Naive thymus-derived CD8-positive, alpha-beta T cell (primary cell): ENCODE results near the gene GCGR. TPM values are rescaled to one million over a fixed set of nuclear protein-coding genes. Genes with fewer than 3 reads are reported as not detected.

Experiments used
- ATAC-seq, 2 donors: fragments of 150-1000 bp; cut with Tn5 transposase in 1 of 2; sonication (Bioruptor Pico), chemical (Tn5 transposase) in 1 of 2; 1 replicate in 1 of 2; 2 replicates in 1 of 2; pipeline ENCODE4 v1.10.0; 2021; ENCODE audit warnings: mild to moderate bottlenecking in 2 of 2, moderate library complexity in 2 of 2
- POLR2A ChIA-PET: fragments of 350-600 bp; sonication (Branson Sonifier 250); formaldehyde crosslinking; loops from one replicate; lab custom pipeline; 2021; ENCODE audit warnings: antibody characterized with exemption; lab: Charles Lee
- DNase-seq, 10 donors: peaks; one replicate each; pipeline versions ENCODE4 v3.0.0 to v3.0.0-alpha.2; 2020 to 2022
- H3K27ac Mint-ChIP-seq, 10 donors: one replicate each; pipeline ENCODE4 v1.8.0; 2020 to 2022; ENCODE audit warnings: mild to moderate bottlenecking in 10 of 10, mixed read lengths in 10 of 10, moderate library complexity in 4 of 10, inconsistent platforms in 1 of 10
- H3K27me3 Mint-ChIP-seq, 5 donors: one replicate each; pipeline ENCODE4 v1.8.0; 2021 to 2022; ENCODE audit warnings: mixed read lengths in 5 of 5
- H3K36me3 Mint-ChIP-seq, 3 donors: one replicate each; pipeline ENCODE4 v1.8.0; 2020 to 2022; ENCODE audit warnings: mixed read lengths in 3 of 3, mild to moderate bottlenecking in 2 of 3, inconsistent platforms in 1 of 3
- H3K4me1 Mint-ChIP-seq, 4 donors: one replicate each; pipeline ENCODE4 v1.8.0; 2021 to 2022; ENCODE audit warnings: mixed read lengths in 4 of 4
- H3K4me3 Mint-ChIP-seq, 10 donors: one replicate each; pipeline ENCODE4 v1.8.0; 2020 to 2022; ENCODE audit warnings: mild to moderate bottlenecking in 10 of 10, mixed read lengths in 10 of 10, moderate library complexity in 6 of 10, inconsistent platforms in 1 of 10
- H3K9me3 Mint-ChIP-seq, 9 donors: one replicate each; pipeline ENCODE4 v1.8.0; 2020 to 2022; ENCODE audit warnings: mixed read lengths in 9 of 9, mild to moderate bottlenecking in 3 of 9, inconsistent platforms in 1 of 9, moderate library complexity in 1 of 9
- polyA plus RNA-seq, 3 donors: library from polyadenylated mRNA; unstranded; fragments of 300-500 nt; fragmentation: Illumina TruSeq; gene quantifications; one replicate each; pipeline ENCODE4 v1.2.3, GENCODE V29; 2021
- total RNA-seq, 8 experiments: library from RNA in 2 of 8; stranded (reverse) in 2 of 8; gene quantifications; one replicate each; pipeline ENCODE4 v1.2.3 and lab custom pipeline; 2021 to 2026

GCGR gene
- total and polyA plus RNA-seq, 5 experiments from 2014 or later = not detected

DNA sequence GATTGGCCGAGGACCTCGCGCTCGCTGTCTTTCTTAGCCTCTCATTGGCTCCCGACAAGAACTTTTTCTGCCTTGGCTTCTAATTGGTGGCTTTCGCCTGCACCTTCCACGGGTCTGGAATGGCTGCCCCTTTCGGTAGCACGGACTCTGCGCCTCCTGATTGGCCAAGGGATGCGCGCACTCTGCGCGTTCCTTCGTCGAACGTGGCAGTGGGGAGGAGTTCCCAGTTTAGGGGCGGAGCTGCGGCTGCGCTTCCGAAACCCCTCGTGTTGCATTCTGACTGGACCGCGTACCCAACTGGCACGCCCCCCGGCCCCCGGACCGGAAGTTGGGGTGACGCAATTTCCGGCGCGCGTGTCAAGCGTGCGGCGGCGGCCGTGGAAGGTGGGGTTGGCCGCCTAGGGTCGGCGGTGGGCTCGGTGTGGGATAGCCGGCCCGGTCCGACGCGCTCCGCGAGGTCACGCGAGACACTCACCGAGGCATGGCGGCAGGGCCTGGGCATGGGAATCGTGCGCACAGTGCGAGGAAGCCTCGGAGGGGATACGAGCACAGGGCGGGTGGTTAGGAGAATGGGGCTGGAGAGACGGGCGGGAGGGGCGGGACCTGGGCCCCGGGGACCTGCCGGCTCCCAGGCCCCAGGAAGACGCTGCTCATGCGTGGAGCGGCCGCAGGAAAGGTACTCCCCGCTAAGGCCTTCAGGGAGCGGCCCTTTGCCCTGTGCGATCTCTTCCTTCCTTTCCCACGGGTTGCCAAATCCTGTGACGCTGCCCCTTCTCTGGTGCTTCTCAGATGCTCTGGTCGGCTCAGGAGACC, 57.0 kb downstream of the GCGR start:
- peaks cover 15 to 67% (median 34%) of the 10 kb centered on the region in 4 donors for H3K4me1 Mint-ChIP-seq
- ATAC-seq (peak; percentile 84 to 85), DNase-seq (peak; percentile 98 to 100 (median 99))
- H3K4me3 Mint-ChIP-seq = peak overlapping the region; percentile 81 to 94 (median 92)
- H3K27me3 Mint-ChIP-seq = peaks cover 0 to 3% (median 0%) of the 10 kb centered on the region in 5 donors
- H3K9me3 Mint-ChIP-seq = peaks cover 0 to 3% (median 0%) of the 10 kb centered on the region in 9 donors
- peaks cover 0 to 32% (median 4%) of the 10 kb centered on the region in 3 donors for H3K36me3 Mint-ChIP-seq
- H3K27ac Mint-ChIP-seq = peak overlapping the region; percentile 92 to 98 (median 96)
- POLR2A ChIA-PET = interaction anchor here (0.7 to 2.8 kb wide), 8 partner anchors 10 to 348 kb away, joined by 3 to 45 read pairs (median 4); partner anchors contain the start of genes ACTG1, ALYREF, ANAPC11 and ARHGDIA

DNA sequence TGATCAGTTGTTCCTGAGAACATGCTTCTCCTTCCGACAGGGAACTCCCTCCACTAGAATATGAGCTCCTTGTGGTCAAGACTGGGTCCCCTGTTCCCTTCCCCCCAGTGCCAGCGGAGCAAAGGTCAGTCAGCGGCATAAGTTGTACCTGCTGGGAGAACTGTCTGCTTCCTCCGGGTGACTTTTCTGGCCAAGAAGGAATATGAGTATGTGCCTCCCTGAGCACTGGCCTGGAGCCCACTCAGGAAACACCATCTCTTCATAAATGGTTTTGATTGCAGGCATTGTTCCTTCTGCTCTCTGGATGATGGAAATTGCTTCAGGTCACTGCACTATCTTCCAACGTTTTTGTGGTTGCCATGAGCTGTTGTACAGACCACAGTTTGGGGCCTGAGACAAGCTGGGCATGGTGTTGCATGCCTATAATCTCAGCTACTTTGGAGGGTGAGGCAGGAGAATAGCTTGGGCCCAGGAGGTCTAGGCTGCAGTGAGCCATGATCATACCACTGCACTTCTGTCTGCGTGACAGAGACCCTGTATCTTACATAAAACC, 59.2 kb downstream of the GCGR start:
- ATAC-seq (no peak), DNase-seq (peak in 1 of 10 donors; percentile 53)
- POLR2A ChIA-PET = interaction anchor here (2.8 kb wide), 1 partner anchor 8 kb away, joined by 45 read pairs; the partner anchor contains the start of gene ARHGDIA
- peak overlapping the region; percentile 28 to 95 (median 84) for H3K27ac Mint-ChIP-seq
- peaks cover 0 to 3% (median 0%) of the 10 kb centered on the region in 9 donors for H3K9me3 Mint-ChIP-seq
- peaks cover 0 to 22% (median 4%) of the 10 kb centered on the region in 3 donors for H3K36me3 Mint-ChIP-seq
- H3K4me1 Mint-ChIP-seq = peaks cover 18 to 72% (median 42%) of the 10 kb centered on the region in 4 donors
- H3K27me3 Mint-ChIP-seq = peaks cover 0 to 3% (median 0%) of the 10 kb centered on the region in 5 donors
- H3K4me3 Mint-ChIP-seq = peak overlapping the region; percentile 50 to 85 (median 68)

Other genes with a start within 250 kb of the GCGR start
- 100 to 1,000 TPM in 1 of 2 experiments, 10 to 100 TPM in 1; 91.1 to 101 TPM for gene NPLOC4, start 167.0 kb upstream of the GCGR start, total RNA-seq
- 10 to 100 TPM; 46.3 to 57.8 (median 51.2) TPM for gene NPLOC4, start 167.0 kb upstream of the GCGR start, polyA plus RNA-seq
- under 1 TPM; 0.80 to 0.86 TPM for gene TSPAN10, start 167.0 kb upstream of the GCGR start, total RNA-seq
- 1 to 10 TPM in 2 of 3 donors, under 1 TPM in 1; 0.83 to 4.0 (median 1.6) TPM for gene TSPAN10, start 167.0 kb upstream of the GCGR start, polyA plus RNA-seq
- gene PDE6G, start 147.6 kb upstream of the GCGR start, total RNA-seq = 1 to 10 TPM; 5.8 to 7.8 TPM
- gene PDE6G, start 147.6 kb upstream of the GCGR start, polyA plus RNA-seq = 10 to 100 TPM in 2 of 3 donors, 1 to 10 TPM in 1; 4.6 to 19.6 (median 15.3) TPM
- gene OXLD1, start 137.5 kb upstream of the GCGR start, total RNA-seq = 10 to 100 TPM; 69.4 to 71.7 TPM
- 100 to 1,000 TPM in 1 of 3 donors, 10 to 100 TPM in 2; 67.6 to 110 (median 98.3) TPM for gene OXLD1, start 137.5 kb upstream of the GCGR start, polyA plus RNA-seq
- 10 to 100 TPM; 23.5 to 30.2 TPM for gene CCDC137, start 137.4 kb upstream of the GCGR start, total RNA-seq
- gene CCDC137, start 137.4 kb upstream of the GCGR start, polyA plus RNA-seq = 10 to 100 TPM; 11.0 to 23.9 (median 11.1) TPM
- 10 to 100 TPM; 23.4 to 26.8 TPM for gene ARL16, start 120.4 kb upstream of the GCGR start, total RNA-seq
- 10 to 100 TPM; 26.0 to 39.3 (median 32.9) TPM for gene ARL16, start 120.4 kb upstream of the GCGR start, polyA plus RNA-seq
- 100 to 1,000 TPM; 151 to 154 TPM for gene HGS, start 120.1 kb upstream of the GCGR start, total RNA-seq
- gene HGS, start 120.1 kb upstream of the GCGR start, polyA plus RNA-seq = 10 to 100 TPM; 15.4 to 31.1 (median 21.7) TPM
- 10 to 100 TPM; 23.8 to 25.9 TPM for gene MRPL12, start 100.8 kb upstream of the GCGR start, total RNA-seq
- 10 to 100 TPM; 48.0 to 60.2 (median 48.0) TPM for gene MRPL12, start 100.8 kb upstream of the GCGR start, polyA plus RNA-seq
- 1 to 10 TPM; 6.0 to 6.1 TPM for gene SLC25A10, start 91.9 kb upstream of the GCGR start, total RNA-seq
- gene SLC25A10, start 91.9 kb upstream of the GCGR start, polyA plus RNA-seq = 1 to 10 TPM; 2.3 to 4.4 (median 2.3) TPM
- gene MCRIP1, start 29.1 kb downstream of the GCGR start, total RNA-seq = 10 to 100 TPM; 58.4 to 59.0 TPM
- gene MCRIP1, start 29.1 kb downstream of the GCGR start, polyA plus RNA-seq = 10 to 100 TPM; 49.5 to 61.8 (median 55.0) TPM
- gene PPP1R27, start 30.9 kb downstream of the GCGR start, total RNA-seq = not detected
- under 1 TPM in 1 of 3 donors, not detected in 2; 0.11 TPM for gene PPP1R27, start 30.9 kb downstream of the GCGR start, polyA plus RNA-seq
- gene P4HB, start 56.4 kb downstream of the GCGR start, total RNA-seq = 100 to 1,000 TPM; 181 to 190 TPM
- gene P4HB, start 56.4 kb downstream of the GCGR start, polyA plus RNA-seq = 100 to 1,000 TPM; 166 to 191 (median 191) TPM
- 100 to 1,000 TPM; 317 to 343 TPM for gene ARHGDIA, start 67.2 kb downstream of the GCGR start, total RNA-seq
- 100 to 1,000 TPM in 1 of 3 donors, 10 to 100 TPM in 2; 55.1 to 102 (median 87.2) TPM for gene ARHGDIA, start 67.2 kb downstream of the GCGR start, polyA plus RNA-seq
- 10 to 100 TPM; 49.9 to 54.4 TPM for gene ALYREF, start 87.4 kb downstream of the GCGR start, total RNA-seq
- gene ALYREF, start 87.4 kb downstream of the GCGR start, polyA plus RNA-seq = 10 to 100 TPM; 31.7 to 55.4 (median 50.1) TPM
- 10 to 100 TPM; 38.7 to 48.1 TPM for gene ANAPC11, start 87.6 kb downstream of the GCGR start, total RNA-seq
- 100 to 1,000 TPM; 273 to 324 (median 275) TPM for gene ANAPC11, start 87.6 kb downstream of the GCGR start, polyA plus RNA-seq
- gene NPB, start 98.1 kb downstream of the GCGR start, total RNA-seq = 1 to 10 TPM in 1 of 2 experiments, under 1 TPM in 1; 0.69 to 1.0 TPM
- not detected for gene NPB, start 98.1 kb downstream of the GCGR start, polyA plus RNA-seq
- 10 to 100 TPM; 34.9 to 38.5 TPM for gene PCYT2, start 107.2 kb downstream of the GCGR start, total RNA-seq
- 10 to 100 TPM; 22.9 to 24.0 (median 23.7) TPM for gene PCYT2, start 107.2 kb downstream of the GCGR start, polyA plus RNA-seq
- 10 to 100 TPM; 66.5 to 70.8 TPM for gene SIRT7, start 114.0 kb downstream of the GCGR start, total RNA-seq
- 10 to 100 TPM; 21.3 to 30.6 (median 25.6) TPM for gene SIRT7, start 114.0 kb downstream of the GCGR start, polyA plus RNA-seq
- gene MAFG, start 123.6 kb downstream of the GCGR start, total RNA-seq = 10 to 100 TPM; 17.1 to 18.0 TPM
- 1 to 10 TPM; 1.2 to 2.5 (median 2.2) TPM for gene MAFG, start 123.6 kb downstream of the GCGR start, polyA plus RNA-seq
- gene PYCR1, start 133.2 kb downstream of the GCGR start, total RNA-seq = 1 to 10 TPM; 5.7 to 9.1 TPM
- 1 to 10 TPM; 2.9 to 4.8 (median 3.0) TPM for gene PYCR1, start 133.2 kb downstream of the GCGR start, polyA plus RNA-seq
- not detected for gene MYADML2, start 143.1 kb downstream of the GCGR start, total RNA-seq
- gene MYADML2, start 143.1 kb downstream of the GCGR start, polyA plus RNA-seq = not detected
- not detected for gene NOTUM, start 157.0 kb downstream of the GCGR start, total RNA-seq
- gene NOTUM, start 157.0 kb downstream of the GCGR start, polyA plus RNA-seq = not detected
- 10 to 100 TPM; 43.0 to 47.7 TPM for gene ASPSCR1, start 173.5 kb downstream of the GCGR start, total RNA-seq
- gene ASPSCR1, start 173.5 kb downstream of the GCGR start, polyA plus RNA-seq = 10 to 100 TPM; 28.1 to 33.4 (median 29.1) TPM
- gene CENPX, start 218.7 kb downstream of the GCGR start, total RNA-seq = 10 to 100 TPM; 33.6 to 37.6 TPM
- 10 to 100 TPM; 42.7 to 63.0 (median 50.7) TPM for gene CENPX, start 218.7 kb downstream of the GCGR start, polyA plus RNA-seq
- 10 to 100 TPM; 11.4 to 12.5 TPM for gene LRRC45, start 219.2 kb downstream of the GCGR start, total RNA-seq
- gene LRRC45, start 219.2 kb downstream of the GCGR start, polyA plus RNA-seq = 1 to 10 TPM; 2.7 to 6.0 (median 4.2) TPM
- gene RAC3, start 227.5 kb downstream of the GCGR start, total RNA-seq = 1 to 10 TPM; 1.4 to 1.5 TPM
- not detected for gene RAC3, start 227.5 kb downstream of the GCGR start, polyA plus RNA-seq
- 10 to 100 TPM; 72.5 to 81.0 TPM for gene DCXR, start 233.5 kb downstream of the GCGR start, total RNA-seq
- gene DCXR, start 233.5 kb downstream of the GCGR start, polyA plus RNA-seq = 100 to 1,000 TPM; 113 to 185 (median 127) TPM
- 10 to 100 TPM; 38.5 to 42.1 TPM for gene RFNG, start 247.7 kb downstream of the GCGR start, total RNA-seq
- gene RFNG, start 247.7 kb downstream of the GCGR start, polyA plus RNA-seq = 1 to 10 TPM; 2.2 to 8.5 (median 4.8) TPM
- gene GPS1, start 247.7 kb downstream of the GCGR start, total RNA-seq = 10 to 100 TPM; 88.2 to 91.4 TPM
- gene GPS1, start 247.7 kb downstream of the GCGR start, polyA plus RNA-seq = 100 to 1,000 TPM; 122 to 140 (median 126) TPM